Liver (tissue), 3 donors: ENCODE results near the gene PNN.

ENCODE experiments used
- ATF3 ChIP-seq: IDR thresholded peaks from 2 replicates; pipeline ENCODE4 v1.6.1; 2016; ENCODE audit warnings: antibody characterized with exemption
- FOXA1 ChIP-seq: IDR thresholded peaks from 2 replicates; pipeline ENCODE4 v1.6.1; 2016; ENCODE audit warnings: antibody characterized with exemption
- GABPA ChIP-seq, 2 donors: IDR thresholded peaks in 1 of 2; conservative IDR thresholded peaks in 1 of 2; 2 replicates each; pipeline ENCODE4 v1.6.1; 2016; ENCODE audit warnings: antibody characterized with exemption in 2 of 2, mild to moderate bottlenecking in 1 of 2, moderate library complexity in 1 of 2
- JUND ChIP-seq, 2 donors: IDR thresholded peaks; 2 replicates each; pipeline ENCODE4 v1.6.1; 2016; ENCODE audit warnings: antibody characterized with exemption in 2 of 2
- NR2F2 ChIP-seq: IDR thresholded peaks from 2 replicates; pipeline ENCODE4 v1.6.1; 2016; ENCODE audit warnings: antibody characterized with exemption
- RAD21 ChIP-seq, 2 donors: IDR thresholded peaks; 2 replicates each; pipeline ENCODE4 v1.6.1; 2016; ENCODE audit warnings: antibody characterized with exemption in 2 of 2, mild to moderate bottlenecking in 2 of 2
- REST ChIP-seq: IDR thresholded peaks from 2 replicates; pipeline ENCODE4 v1.6.1; 2016; ENCODE audit warnings: antibody characterized with exemption, mild to moderate bottlenecking
- RXRA ChIP-seq, 2 donors: IDR thresholded peaks; 2 replicates each; pipeline ENCODE4 v1.6.1; 2017 to 2018; ENCODE audit warnings: antibody characterized with exemption in 2 of 2, mild to moderate bottlenecking in 1 of 2
- SP1 ChIP-seq: IDR thresholded peaks from 2 replicates; pipeline ENCODE4 v1.6.1; 2018; ENCODE audit warnings: antibody characterized with exemption, mild to moderate bottlenecking
- TAF1 ChIP-seq: conservative IDR thresholded peaks from 2 replicates; pipeline ENCODE4 v1.6.1; 2016; ENCODE audit warnings: antibody characterized with exemption, mild to moderate bottlenecking
- YY1 ChIP-seq: IDR thresholded peaks from 2 replicates; pipeline ENCODE4 v1.6.1; 2016; ENCODE audit warnings: antibody characterized with exemption, mild to moderate bottlenecking
- ZBTB33 ChIP-seq: IDR thresholded peaks from 2 replicates; pipeline ENCODE4 v1.6.1; 2016; ENCODE audit warnings: antibody characterized with exemption
- TF ChIP-seq, protein P1 (sequence below): fragments of 150-350 bp; IDR thresholded peaks from 2 replicates; pipeline ENCODE4 v1.5.1; 2017; ENCODE audit warnings: improper control_type of control experiment, low read depth, low read length; ENCODE audit not compliant: missing input control
- TF ChIP-seq, protein P2 (sequence below): IDR thresholded peaks from 2 replicates; pipeline ENCODE4 v1.6.1; 2016; ENCODE audit warnings: antibody characterized with exemption
- donor health status: healthy.
- donor health status: healthy.

GRCh38 chr14:39212034-39212433, 37.0 kb downstream of the PNN start:
- TF ChIP-seq, protein P1, sequence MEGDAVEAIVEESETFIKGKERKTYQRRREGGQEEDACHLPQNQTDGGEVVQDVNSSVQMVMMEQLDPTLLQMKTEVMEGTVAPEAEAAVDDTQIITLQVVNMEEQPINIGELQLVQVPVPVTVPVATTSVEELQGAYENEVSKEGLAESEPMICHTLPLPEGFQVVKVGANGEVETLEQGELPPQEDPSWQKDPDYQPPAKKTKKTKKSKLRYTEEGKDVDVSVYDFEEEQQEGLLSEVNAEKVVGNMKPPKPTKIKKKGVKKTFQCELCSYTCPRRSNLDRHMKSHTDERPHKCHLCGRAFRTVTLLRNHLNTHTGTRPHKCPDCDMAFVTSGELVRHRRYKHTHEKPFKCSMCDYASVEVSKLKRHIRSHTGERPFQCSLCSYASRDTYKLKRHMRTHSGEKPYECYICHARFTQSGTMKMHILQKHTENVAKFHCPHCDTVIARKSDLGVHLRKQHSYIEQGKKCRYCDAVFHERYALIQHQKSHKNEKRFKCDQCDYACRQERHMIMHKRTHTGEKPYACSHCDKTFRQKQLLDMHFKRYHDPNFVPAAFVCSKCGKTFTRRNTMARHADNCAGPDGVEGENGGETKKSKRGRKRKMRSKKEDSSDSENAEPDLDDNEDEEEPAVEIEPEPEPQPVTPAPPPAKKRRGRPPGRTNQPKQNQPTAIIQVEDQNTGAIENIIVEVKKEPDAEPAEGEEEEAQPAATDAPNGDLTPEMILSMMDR, result no peak
- TF ChIP-seq RAD21 (IDR thresholded peaks at IDR 0.05) (no peak), YY1 (no peak), ZBTB33 (no peak), RXRA (IDR thresholded peaks at IDR 0.05) (no peak), TAF1 (no peak), SP1 (no peak), JUND (IDR thresholded peaks at IDR 0.05) (no peak), ATF3 (no peak), FOXA1 (no peak), REST (no peak), NR2F2 (no peak), GABPA (IDR thresholded peaks at IDR 0.05 in 1 of 2, conservative IDR thresholded peaks at IDR 0.05 in 1 of 2) (no peak)
- TF ChIP-seq, protein P2, sequence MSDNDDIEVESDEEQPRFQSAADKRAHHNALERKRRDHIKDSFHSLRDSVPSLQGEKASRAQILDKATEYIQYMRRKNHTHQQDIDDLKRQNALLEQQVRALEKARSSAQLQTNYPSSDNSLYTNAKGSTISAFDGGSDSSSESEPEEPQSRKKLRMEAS, result no peak
